Astrocyte (in vitro differentiated cells and primary cell): Measurements from ENCODE around the gene CCNL2. TPM values are rescaled to one million over a fixed set of nuclear protein-coding genes. Genes with fewer than 3 reads are reported as not detected.

Experiments
- DNase-seq: peaks from one replicate; pipeline ENCODE4 v3.0.0-alpha.2; 2010; ENCODE audit warnings: low read depth
- FAIRE-seq: peaks from 2 replicates; lab custom pipeline; 2011; peaks lifted over from hg19 to GRCh38; lab: Jason Lieb, UNC
- H2AFZ ChIP-seq: 2 replicates; pipeline ENCODE4 v1.6.0; 2012; ENCODE audit warnings: low read depth, low read length, inconsistent platforms
- H3K27ac ChIP-seq: 2 replicates; pipeline ENCODE4 v1.5.1; 2011; ENCODE audit warnings: low read depth, low read length, inconsistent platforms
- H3K27me3 ChIP-seq: 2 replicates; pipeline ENCODE4 v1.6.0; 2011; ENCODE audit warnings: low read length, inconsistent platforms; ENCODE audit not compliant: insufficient read depth
- H3K36me3 ChIP-seq: 2 replicates; pipeline ENCODE4 v1.5.1; 2011; ENCODE audit warnings: low read length, inconsistent platforms; ENCODE audit not compliant: insufficient read depth
- H3K4me1 ChIP-seq: 2 replicates; pipeline ENCODE4 v1.5.1; 2011; ENCODE audit warnings: low read length, inconsistent platforms; ENCODE audit not compliant: insufficient read depth
- H3K4me2 ChIP-seq: 2 replicates; pipeline ENCODE4 v1.6.0; 2012; ENCODE audit warnings: low read length, inconsistent platforms
- H3K4me3 ChIP-seq: 2 replicates; pipeline ENCODE4 v1.5.1; 2011; ENCODE audit warnings: low read depth, mild to moderate bottlenecking, low read length, inconsistent platforms; ENCODE audit not compliant: insufficient read depth
- H3K79me2 ChIP-seq: 2 replicates; pipeline ENCODE4 v1.6.0; 2012; ENCODE audit warnings: mild to moderate bottlenecking, low read length, inconsistent platforms; ENCODE audit not compliant: insufficient read depth
- H3K9ac ChIP-seq: 2 replicates; pipeline ENCODE4 v1.6.0; 2012; ENCODE audit warnings: mild to moderate bottlenecking, low read length, inconsistent platforms
- H3K9me3 ChIP-seq: 2 replicates; pipeline ENCODE4 v1.5.1; 2012; ENCODE audit warnings: low read depth, mild to moderate bottlenecking, low read length, inconsistent platforms; ENCODE audit not compliant: insufficient read depth
- H4K20me1 ChIP-seq: 2 replicates; pipeline ENCODE4 v1.6.0; 2012; ENCODE audit warnings: low read length, inconsistent platforms; ENCODE audit not compliant: insufficient read depth
- H3K27ac Mint-ChIP-seq: one replicate; pipeline ENCODE4 v1.8.0; 2021; ENCODE audit warnings: mild to moderate bottlenecking, mixed read lengths; ENCODE audit not compliant: unreplicated experiment
- H3K27me3 Mint-ChIP-seq: one replicate; pipeline ENCODE4 v1.8.0; 2021; ENCODE audit warnings: low read depth, mixed read lengths; ENCODE audit not compliant: unreplicated experiment
- H3K36me3 Mint-ChIP-seq: one replicate; pipeline ENCODE4 v1.8.0; 2021; ENCODE audit warnings: low read depth, mixed read lengths; ENCODE audit not compliant: unreplicated experiment
- H3K4me1 Mint-ChIP-seq: one replicate; pipeline ENCODE4 v1.8.0; 2021; ENCODE audit warnings: low read depth, mixed read lengths; ENCODE audit not compliant: unreplicated experiment
- H3K4me3 Mint-ChIP-seq: one replicate; pipeline ENCODE4 v1.8.0; 2021; ENCODE audit warnings: mild to moderate bottlenecking, moderate library complexity, mixed read lengths; ENCODE audit not compliant: unreplicated experiment
- H3K9me3 Mint-ChIP-seq: one replicate; pipeline ENCODE4 v1.8.0; 2021; ENCODE audit warnings: mild to moderate bottlenecking, mixed read lengths; ENCODE audit not compliant: unreplicated experiment
- EZH2 ChIP-seq: IDR thresholded peaks from 2 replicates; pipeline ENCODE4 v1.6.1; 2012; ENCODE audit warnings: mild to moderate bottlenecking, low read length, inconsistent platforms; ENCODE audit not compliant: insufficient read depth
- total RNA-seq: library from RNA; stranded (reverse); gene quantifications from 2 replicates; pipeline ENCODE4 v1.2.1, GENCODE V29; 2021
- TF ChIP-seq, protein P1 (sequence below): IDR thresholded peaks from 2 replicates; pipeline ENCODE4 v1.5.1; 2011; ENCODE audit warnings: low read depth, mild to moderate bottlenecking, inconsistent platforms, low read length, moderate library complexity; ENCODE audit not compliant: insufficient read depth

Gene CCNL2
- total RNA-seq, 1 donor from 2014 or later, result 194 TPM

- H4K20me1 ChIP-seq, result no peaks in the 10 kb centered on the region
- peaks cover 19% of the 10 kb centered on the region for H3K4me1 ChIP-seq
- H3K27me3 Mint-ChIP-seq, result peaks cover 2% of the 10 kb centered on the region
- peaks cover 20% of the 10 kb centered on the region for H3K4me1 Mint-ChIP-seq
- H3K79me2 ChIP-seq, result no peaks in the 10 kb centered on the region
- H3K27ac Mint-ChIP-seq, result no peak overlapping the region
- no peak overlapping the region for H3K4me2 ChIP-seq
- DNase-seq (no peak), FAIRE-seq (no peak)
- H2AFZ ChIP-seq, result no peak overlapping the region
- no peak overlapping the region for H3K4me3 ChIP-seq
- H3K9ac ChIP-seq, result no peak overlapping the region
- TF ChIP-seq, protein P1, sequence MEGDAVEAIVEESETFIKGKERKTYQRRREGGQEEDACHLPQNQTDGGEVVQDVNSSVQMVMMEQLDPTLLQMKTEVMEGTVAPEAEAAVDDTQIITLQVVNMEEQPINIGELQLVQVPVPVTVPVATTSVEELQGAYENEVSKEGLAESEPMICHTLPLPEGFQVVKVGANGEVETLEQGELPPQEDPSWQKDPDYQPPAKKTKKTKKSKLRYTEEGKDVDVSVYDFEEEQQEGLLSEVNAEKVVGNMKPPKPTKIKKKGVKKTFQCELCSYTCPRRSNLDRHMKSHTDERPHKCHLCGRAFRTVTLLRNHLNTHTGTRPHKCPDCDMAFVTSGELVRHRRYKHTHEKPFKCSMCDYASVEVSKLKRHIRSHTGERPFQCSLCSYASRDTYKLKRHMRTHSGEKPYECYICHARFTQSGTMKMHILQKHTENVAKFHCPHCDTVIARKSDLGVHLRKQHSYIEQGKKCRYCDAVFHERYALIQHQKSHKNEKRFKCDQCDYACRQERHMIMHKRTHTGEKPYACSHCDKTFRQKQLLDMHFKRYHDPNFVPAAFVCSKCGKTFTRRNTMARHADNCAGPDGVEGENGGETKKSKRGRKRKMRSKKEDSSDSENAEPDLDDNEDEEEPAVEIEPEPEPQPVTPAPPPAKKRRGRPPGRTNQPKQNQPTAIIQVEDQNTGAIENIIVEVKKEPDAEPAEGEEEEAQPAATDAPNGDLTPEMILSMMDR, result no peak
- no peak for TF ChIP-seq EZH2
- no peaks in the 10 kb centered on the region for H3K9me3 Mint-ChIP-seq
- H3K9me3 ChIP-seq, result no peaks in the 10 kb centered on the region
- H3K36me3 ChIP-seq, result no peaks in the 10 kb centered on the region
- H3K27ac ChIP-seq, result no peak overlapping the region
- H3K4me3 Mint-ChIP-seq, result no peak overlapping the region
- H3K36me3 Mint-ChIP-seq, result no peaks in the 10 kb centered on the region
- no peaks in the 10 kb centered on the region for H3K27me3 ChIP-seq
Observed at GRCh38 chr1:1426496-1427105, 27.5 kb upstream of the CCNL2 start.

DNA sequence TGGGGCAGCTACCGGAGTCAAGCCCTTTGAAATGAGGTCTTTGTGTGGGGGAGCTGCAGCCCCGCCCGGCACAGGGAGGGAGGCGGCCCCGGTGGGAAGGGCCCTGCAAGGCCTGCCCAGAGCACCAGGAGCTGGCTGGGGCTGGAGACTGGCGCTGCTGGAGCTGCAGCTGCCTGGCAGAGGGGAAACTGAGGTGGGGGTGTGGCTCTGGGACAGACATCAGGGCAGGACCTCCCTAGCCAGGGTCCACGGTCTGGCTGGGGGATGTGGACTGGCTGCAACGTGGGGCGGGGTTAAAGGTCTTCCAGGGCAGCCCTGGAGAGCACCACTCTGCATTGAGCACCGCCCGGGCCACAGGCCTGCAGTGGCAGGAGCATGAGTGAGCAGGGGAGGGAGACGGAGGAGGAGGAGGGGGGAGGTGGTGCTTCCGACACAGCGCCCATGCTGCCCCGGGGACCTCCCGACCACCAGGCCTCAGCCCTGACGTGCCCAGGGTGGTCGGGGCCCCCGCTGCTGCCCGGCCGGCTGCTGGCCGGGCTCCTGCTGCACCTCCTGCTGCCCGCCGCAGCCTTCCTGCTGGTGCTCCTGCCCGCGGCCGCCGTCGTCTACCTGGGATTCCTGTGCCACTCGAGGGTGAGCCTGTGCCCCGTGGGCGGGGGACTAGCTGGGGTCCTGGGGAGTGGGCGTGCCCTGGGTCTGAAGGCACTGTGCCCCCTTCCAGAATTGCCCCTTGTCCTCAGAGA, 26.8 kb upstream of the CCNL2 start:
- peaks cover 2% of the 10 kb centered on the region for H3K27me3 Mint-ChIP-seq
- peaks cover 20% of the 10 kb centered on the region for H3K4me1 Mint-ChIP-seq
- Histone ChIP-seq H3K4me1 (peaks cover 19% of the 10 kb centered on the region), H3K9ac (no peak overlapping the region), H3K4me2 (no peak overlapping the region), H2AFZ (no peak overlapping the region), H4K20me1 (no peaks in the 10 kb centered on the region), H3K36me3 (no peaks in the 10 kb centered on the region), H3K79me2 (no peaks in the 10 kb centered on the region), H3K9me3 (no peaks in the 10 kb centered on the region), H3K27ac (no peak overlapping the region), H3K27me3 (no peaks in the 10 kb centered on the region), H3K4me3 (no peak overlapping the region)
- H3K9me3 Mint-ChIP-seq, result no peaks in the 10 kb centered on the region
- H3K27ac Mint-ChIP-seq, result no peak overlapping the region
- H3K36me3 Mint-ChIP-seq, result no peaks in the 10 kb centered on the region
- no peak for FAIRE-seq
- DNase-seq, result no peak
- H3K4me3 Mint-ChIP-seq, result no peak overlapping the region
- TF ChIP-seq, protein P1, result no peak
- no peak for TF ChIP-seq EZH2

- no peak overlapping the region for H3K27ac Mint-ChIP-seq
Observed at GRCh38 chr1:1425426-1425752, 26.3 kb upstream of the CCNL2 start.

More at GRCh38 chr1:1425426-1425752, 26.3 kb upstream of the CCNL2 start:
- no peaks in the 10 kb centered on the region for H3K27me3 ChIP-seq
- no peaks in the 10 kb centered on the region for H4K20me1 ChIP-seq
- H3K9me3 ChIP-seq, result no peaks in the 10 kb centered on the region
- H3K9ac ChIP-seq, result no peak overlapping the region
- no peaks in the 10 kb centered on the region for H3K9me3 Mint-ChIP-seq
- FAIRE-seq (no peak), DNase-seq (no peak)
- H2AFZ ChIP-seq, result no peak overlapping the region
- no peak for TF ChIP-seq EZH2
- TF ChIP-seq, protein P1, result no peak
- peak overlapping the region; percentile 50 for H3K4me3 Mint-ChIP-seq
- no peak overlapping the region for H3K4me2 ChIP-seq
- H3K36me3 ChIP-seq, result no peaks in the 10 kb centered on the region
- peaks cover 16% of the 10 kb centered on the region for H3K4me1 ChIP-seq
- H3K79me2 ChIP-seq, result no peaks in the 10 kb centered on the region
- H3K4me3 ChIP-seq, result no peak overlapping the region
- H3K36me3 Mint-ChIP-seq, result no peaks in the 10 kb centered on the region
- peaks cover 2% of the 10 kb centered on the region for H3K27me3 Mint-ChIP-seq
- H3K27ac ChIP-seq, result no peak overlapping the region
- peaks cover 20% of the 10 kb centered on the region for H3K4me1 Mint-ChIP-seq
